Stomach (tissue), 4 donors: ENCODE results near the gene FGGY.

Experiments used
- EP300 ChIP-seq: sonication (generic); formaldehyde crosslinking; IDR thresholded peaks from one replicate; pipeline ENCODE4 v1.6.1; 2017; ENCODE audit warnings: antibody characterized with exemption
- POLR2A ChIP-seq, 4 donors: fragments of 450-650 bp; IDR thresholded peaks; one replicate each; pipeline ENCODE4 v1.6.1; 2016; ENCODE audit warnings: antibody characterized with exemption in 4 of 4, control low read depth in 2 of 4, mild to moderate bottlenecking in 1 of 4, moderate library complexity in 1 of 4
- POLR2AphosphoS5 ChIP-seq, 3 donors: sonication (generic); formaldehyde crosslinking; IDR thresholded peaks; one replicate each; pipeline ENCODE4 v1.6.1; 2016; ENCODE audit warnings: antibody characterized with exemption in 3 of 3
- TF ChIP-seq, protein P1 (sequence below), 7 experiments: fragments of 450-650 bp in 4 of 7; fragments of 200-600 bp in 3 of 7; sonication (generic) in 3 of 7; IDR thresholded peaks; one replicate each; pipeline ENCODE4 v1.5.1; 2016 to 2019; ENCODE audit warnings: antibody characterized with exemption in 7 of 7, control low read depth in 2 of 7, mild to moderate bottlenecking in 1 of 7

DNA sequence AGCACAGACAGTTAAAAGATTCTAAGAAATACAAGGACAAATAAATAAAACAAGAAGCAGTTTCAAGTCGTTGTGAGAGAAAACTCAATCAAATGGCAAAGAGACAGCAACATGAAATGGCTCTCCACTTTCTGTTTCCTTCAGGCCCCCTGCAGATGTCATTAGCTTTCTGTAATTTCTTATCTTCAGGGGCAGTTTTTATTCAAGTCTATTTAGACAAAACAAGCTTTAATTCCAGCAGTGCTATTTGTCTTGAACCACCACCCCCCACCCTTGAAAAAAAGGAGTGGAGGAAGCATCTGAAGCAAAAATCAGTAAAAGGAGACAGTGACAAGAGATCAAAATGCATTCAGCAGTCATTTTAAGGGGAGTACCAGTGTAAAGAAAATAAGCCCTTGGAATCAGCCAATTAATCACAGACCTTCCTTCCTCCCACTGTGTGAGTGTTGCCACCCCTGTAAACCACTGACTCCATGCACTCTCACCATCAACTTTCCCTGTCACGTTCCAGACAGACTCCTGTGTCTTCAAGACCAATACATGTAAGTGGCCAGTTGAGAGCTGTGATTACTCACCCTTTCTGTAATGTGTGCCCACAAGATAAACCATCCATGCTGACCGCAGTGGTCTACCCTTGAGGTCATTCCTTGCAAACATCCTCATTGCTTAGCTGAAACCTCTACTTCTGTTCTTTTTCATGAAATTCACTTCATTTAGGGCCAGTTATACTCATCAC is 381.8 kb downstream of the FGGY start:
- TF ChIP-seq, protein P1, sequence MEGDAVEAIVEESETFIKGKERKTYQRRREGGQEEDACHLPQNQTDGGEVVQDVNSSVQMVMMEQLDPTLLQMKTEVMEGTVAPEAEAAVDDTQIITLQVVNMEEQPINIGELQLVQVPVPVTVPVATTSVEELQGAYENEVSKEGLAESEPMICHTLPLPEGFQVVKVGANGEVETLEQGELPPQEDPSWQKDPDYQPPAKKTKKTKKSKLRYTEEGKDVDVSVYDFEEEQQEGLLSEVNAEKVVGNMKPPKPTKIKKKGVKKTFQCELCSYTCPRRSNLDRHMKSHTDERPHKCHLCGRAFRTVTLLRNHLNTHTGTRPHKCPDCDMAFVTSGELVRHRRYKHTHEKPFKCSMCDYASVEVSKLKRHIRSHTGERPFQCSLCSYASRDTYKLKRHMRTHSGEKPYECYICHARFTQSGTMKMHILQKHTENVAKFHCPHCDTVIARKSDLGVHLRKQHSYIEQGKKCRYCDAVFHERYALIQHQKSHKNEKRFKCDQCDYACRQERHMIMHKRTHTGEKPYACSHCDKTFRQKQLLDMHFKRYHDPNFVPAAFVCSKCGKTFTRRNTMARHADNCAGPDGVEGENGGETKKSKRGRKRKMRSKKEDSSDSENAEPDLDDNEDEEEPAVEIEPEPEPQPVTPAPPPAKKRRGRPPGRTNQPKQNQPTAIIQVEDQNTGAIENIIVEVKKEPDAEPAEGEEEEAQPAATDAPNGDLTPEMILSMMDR (IDR thresholded peaks at IDR 0.05): no peak
- TF ChIP-seq POLR2AphosphoS5 (IDR thresholded peaks at IDR 0.05): no peak
- TF ChIP-seq POLR2A (IDR thresholded peaks at IDR 0.05): no peak
- no peak for TF ChIP-seq EP300
